HL-60/S4 treated with phorbol 12-myristate 13-acetate at 8.2 ng/mL for 4 days and 3 days (cell line): ENCODE data around the gene CALY.

Source experiments
- in situ Hi-C: fragments of 300-500 bp; cut with MboI; formaldehyde crosslinking; loops from 2 replicates; pipeline ENCODE4 v1.15.0; 2022; ENCODE audit warnings: low sequenced_read_pairs

CALY gene

GRCh38 chr10:133292919-133293809 is 43.5 kb downstream of the CALY start:
- in situ Hi-C loops, result no loop called here

GRCh38 chr10:133289761-133290160 is 46.9 kb downstream of the CALY start:
- in situ Hi-C loops, result no loop called here

GRCh38 chr10:133287832-133288500 is 48.7 kb downstream of the CALY start:
- in situ Hi-C loops, result no loop called here

- in situ Hi-C loops, result no loop called here
These were observed 50.3 kb downstream of the CALY start for GRCh38 chr10:133286366-133286765.

GRCh38 chr10:133285217-133285616 is 51.5 kb downstream of the CALY start:
- in situ Hi-C loops, result no loop called here

DNA sequence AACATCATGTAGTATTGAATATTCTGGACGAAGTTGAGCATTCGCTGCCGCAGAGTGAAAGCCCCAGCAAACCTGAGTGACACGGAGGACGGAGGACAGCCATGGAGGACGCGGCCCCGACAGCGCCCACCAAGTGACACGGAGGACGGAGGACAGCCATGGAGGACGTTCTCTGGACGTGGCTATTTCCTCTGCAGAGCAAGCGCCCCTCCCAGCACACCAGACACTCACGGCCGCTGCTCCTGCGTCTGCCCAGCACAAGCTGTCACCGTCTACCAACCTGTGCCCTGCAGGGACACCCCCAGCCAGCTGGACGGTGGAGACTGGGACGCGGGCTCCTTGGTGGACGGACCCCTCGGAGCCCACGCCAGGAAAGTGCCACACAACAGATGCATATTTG is 52.8 kb downstream of the CALY start:
- in situ Hi-C loops, result no loop called here

DNA sequence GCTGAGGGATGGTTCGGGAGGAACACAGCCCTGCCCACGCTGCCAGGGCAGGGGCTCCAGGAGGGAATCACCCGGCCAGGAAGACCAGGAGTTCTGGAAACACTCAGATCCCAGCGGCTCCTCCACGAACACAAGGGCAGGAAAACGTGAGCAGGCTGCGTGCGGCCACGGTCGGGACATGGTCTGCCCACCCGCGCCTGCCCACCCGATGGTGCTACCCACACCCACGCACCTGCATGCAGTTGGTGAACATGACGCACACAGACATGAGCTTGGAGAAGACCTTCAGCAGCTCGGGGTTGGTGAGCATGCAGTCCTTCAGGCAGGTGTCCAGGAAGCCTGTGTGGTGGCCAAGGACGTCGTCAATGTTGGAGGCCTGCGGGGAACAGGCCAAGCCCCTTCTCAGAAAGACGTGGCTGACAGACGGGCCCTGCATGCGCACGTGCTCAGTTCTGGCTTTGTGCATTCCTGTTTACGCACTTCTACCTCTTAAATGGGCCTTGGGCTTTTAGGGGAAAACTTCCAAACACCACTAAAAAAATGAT is 53.8 kb downstream of the CALY start:
- in situ Hi-C loops, result no loop called here

- in situ Hi-C loops, result no loop called here
These were observed 54.9 kb downstream of the CALY start for GRCh38 chr10:133281628-133282372.

GRCh38 chr10:133281084-133281483 is 55.6 kb downstream of the CALY start:
- in situ Hi-C loops, result no loop called here

DNA sequence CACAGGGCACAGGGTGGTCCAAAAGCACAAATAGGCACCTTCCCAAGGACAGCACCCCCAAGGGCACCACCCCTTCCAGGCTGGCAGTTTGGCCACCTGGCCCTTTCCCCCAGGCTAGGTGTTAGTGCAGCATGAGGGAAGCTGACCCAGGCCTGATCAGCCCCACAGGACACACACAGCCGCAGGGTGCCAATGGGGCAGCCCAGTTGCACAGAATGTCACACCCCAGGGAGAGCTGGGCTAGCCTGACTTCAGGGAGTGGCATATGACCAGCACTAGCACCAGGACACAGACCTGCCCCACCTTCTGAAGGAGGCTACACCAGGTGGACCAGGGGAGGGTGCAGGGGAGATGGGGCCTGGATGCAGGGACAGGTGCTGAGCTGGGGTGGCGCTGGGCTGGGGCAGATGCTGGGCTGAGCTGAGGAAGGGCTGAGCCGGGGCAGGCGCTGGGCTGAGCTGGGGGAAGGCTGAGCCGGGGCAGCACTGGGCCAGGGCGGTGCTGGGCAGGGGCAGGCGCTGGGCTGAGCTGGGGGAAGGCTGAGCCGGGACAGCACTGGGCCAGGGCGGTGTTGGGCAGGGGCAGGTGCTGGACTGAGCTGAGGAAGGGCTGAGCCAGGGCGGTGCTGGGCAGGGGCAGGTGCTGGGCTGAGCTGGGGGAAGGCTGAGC is 56.2 kb downstream of the CALY start:
- in situ Hi-C loops, result no loop called here

- in situ Hi-C loops, result no loop called here
These were observed 57.1 kb downstream of the CALY start for GRCh38 chr10:133279326-133280226.

- in situ Hi-C loops, result no loop called here
These were observed 58.0 kb downstream of the CALY start for GRCh38 chr10:133278577-133279265.

GRCh38 chr10:133277993-133278576 is 58.6 kb downstream of the CALY start:
- in situ Hi-C loops, result no loop called here

DNA sequence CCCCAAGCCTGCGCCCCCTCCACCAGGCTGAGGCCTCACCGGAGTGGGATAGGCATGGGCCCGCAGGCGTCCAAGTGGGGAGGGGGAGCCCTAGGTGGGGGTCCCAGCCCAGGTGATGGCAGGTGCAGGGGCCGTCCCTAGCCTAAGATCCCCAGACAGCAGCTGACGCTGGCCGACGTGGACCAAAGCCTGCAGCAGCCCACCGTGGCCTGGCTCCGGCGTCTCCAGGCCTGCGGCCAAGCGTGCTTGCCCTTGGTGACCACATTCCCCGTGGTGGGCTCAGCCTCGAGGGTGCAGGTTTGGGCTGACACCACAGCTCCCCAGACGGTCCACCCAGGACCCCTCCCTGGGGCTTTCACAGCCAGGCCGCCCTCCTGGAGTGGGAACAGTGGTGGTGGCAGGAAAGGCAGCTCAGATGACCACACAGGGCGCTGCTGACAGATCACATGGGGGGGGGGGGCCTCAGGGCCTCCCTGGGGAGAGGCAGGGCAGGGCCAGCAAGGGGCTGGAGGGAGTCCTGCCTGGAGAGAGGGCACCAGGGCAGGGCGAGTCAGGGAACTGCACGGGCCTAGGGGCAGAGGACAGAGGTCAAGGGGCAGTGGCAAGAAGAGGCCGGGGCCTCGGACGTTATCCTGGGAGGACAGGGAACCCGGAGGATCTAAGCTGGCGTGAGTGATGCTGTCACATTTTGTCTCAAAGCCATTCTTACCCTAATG is 59.3 kb downstream of the CALY start:
- in situ Hi-C loops, result no loop called here

- in situ Hi-C loops, result no loop called here
These were observed 60.1 kb downstream of the CALY start, which contains the start of gene ADAM8 for GRCh38 chr10:133276435-133277201. ADAM8 (minus strand) TSS chr10:133276868; CDS start chr10:133276817, 51 bp downstream.

DNA sequence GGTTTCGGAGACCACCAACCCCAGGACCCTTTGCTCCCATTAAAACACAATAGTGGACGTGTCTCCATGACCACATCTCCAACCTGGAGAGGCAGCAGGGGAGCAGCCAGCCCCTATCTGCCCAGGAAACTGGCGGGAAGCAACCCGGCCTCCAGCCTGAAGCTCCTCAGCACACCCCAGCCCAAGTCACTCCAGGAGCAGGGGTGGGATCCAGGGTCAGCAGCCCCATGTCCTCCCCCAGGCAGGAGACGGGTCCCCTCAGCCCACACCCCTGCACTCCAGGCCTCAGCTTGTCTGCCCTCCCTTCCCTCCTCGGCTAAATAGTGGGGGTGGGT is 60.6 kb downstream of the CALY start:
- in situ Hi-C loops, result no loop called here

DNA sequence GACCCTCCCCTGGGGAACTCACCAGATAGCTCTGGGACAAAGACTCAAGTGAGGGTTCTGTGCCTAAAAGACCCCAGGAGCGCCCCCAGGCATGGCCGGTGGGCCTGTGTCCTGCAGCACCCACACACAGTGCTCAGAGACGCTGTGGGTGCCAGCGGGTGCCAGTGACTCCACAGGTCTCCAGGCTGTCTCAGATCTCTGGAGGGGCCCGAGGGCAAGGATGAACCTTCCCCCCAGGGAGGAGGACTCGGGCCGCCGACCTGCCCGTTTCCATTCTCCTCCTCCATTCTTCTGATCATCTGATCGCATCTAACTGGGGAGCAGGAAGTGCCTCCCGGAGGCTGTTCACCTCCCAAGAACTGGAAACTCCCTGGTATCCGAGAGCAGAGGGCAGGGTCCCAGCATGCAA is 61.0 kb downstream of the CALY start:
- in situ Hi-C loops, result no loop called here
